Lung microvascular endothelial cell (primary cell): ENCODE measurements around the gene PRKCZ. TPM values are rescaled to one million over a fixed set of nuclear protein-coding genes. Genes with fewer than 3 reads are reported as not detected.

Experiments used
- DNase-seq, 2 donors: peaks; one replicate each; pipeline versions ENCODE4 v3.0.0 to v3.0.0-alpha.2; 2010; ENCODE audit warnings: low read depth in 2 of 2
- total RNA-seq: library from RNA; depleted of rRNA; stranded (reverse); fragments of >200 nt; gene quantifications from 2 replicates; pipeline ENCODE4 v1.2.1, GENCODE V29; 2014

PRKCZ gene
- total RNA-seq, 1 donor from 2014 or later, result 29.8 TPM

DNA sequence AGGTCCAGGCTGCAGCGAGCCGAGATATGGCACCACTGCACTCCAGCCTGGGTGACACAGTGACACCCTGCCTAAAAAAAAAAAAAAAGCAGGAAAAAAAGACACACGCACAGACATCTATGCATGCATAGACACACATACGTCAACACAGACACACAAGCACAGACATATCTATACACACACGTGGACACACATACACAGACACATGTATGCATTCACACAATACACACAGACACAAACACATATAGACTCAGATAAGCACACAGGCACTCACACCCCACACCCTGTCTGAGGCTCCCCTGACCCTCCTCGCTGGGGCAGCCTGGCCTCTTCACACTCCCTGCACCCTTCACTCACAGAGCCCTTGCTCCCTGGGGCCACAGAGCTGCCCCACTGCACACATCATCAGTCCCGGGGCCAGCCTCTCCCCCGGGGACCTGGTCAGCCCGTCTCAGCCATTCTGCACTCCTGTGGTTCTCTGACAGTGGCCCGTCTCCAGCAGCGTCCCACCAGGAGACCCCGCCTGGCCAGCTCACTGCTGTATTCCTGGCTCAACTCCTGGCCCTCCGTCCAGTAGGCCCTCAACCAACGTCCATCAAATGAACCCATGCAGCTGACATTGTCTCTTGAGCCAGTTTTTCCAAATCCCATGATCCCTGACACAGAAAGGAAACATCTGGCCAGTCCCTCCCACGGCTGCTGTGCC is 4.6 kb upstream of the PRKCZ start:
- DNase-seq, result peak; percentile 19 to 85

DNA sequence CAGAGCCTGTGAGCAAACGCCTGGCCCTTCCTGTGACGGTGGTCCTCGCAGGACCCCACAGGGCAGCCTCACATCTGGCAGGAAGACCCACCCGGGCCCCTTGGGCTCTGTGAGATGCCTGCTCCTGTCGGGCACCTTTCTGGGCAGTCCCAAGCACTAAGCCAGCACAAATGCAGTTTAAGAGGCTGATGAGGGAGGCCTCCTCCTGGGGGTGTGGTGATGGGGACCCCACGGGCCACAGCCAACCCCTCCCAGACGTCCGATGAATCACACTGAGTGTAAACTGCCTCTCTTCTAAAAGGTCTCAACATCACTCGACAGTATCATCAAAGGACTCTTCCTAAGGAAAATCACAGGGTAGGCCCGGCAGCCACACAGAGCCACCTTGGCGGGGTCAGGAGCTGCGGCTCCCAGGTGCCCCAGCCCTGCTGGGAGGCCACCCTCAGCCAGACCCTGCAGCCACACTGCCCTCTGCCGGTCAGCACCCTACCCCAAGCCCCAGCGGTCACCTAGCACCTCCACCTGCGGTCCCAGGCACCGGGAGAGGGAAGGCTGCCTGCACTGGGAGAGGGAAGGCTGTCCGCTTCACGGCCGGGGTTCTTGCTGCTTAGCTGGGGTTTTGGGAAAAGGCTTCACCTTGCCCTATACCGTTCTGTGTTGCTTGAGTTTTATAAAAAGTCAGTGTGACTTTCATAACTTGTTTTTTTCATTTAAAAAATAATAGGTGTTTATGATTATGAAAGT is 3.9 kb upstream of the PRKCZ start:
- DNase-seq, result peak; percentile 27 to 67

DNA sequence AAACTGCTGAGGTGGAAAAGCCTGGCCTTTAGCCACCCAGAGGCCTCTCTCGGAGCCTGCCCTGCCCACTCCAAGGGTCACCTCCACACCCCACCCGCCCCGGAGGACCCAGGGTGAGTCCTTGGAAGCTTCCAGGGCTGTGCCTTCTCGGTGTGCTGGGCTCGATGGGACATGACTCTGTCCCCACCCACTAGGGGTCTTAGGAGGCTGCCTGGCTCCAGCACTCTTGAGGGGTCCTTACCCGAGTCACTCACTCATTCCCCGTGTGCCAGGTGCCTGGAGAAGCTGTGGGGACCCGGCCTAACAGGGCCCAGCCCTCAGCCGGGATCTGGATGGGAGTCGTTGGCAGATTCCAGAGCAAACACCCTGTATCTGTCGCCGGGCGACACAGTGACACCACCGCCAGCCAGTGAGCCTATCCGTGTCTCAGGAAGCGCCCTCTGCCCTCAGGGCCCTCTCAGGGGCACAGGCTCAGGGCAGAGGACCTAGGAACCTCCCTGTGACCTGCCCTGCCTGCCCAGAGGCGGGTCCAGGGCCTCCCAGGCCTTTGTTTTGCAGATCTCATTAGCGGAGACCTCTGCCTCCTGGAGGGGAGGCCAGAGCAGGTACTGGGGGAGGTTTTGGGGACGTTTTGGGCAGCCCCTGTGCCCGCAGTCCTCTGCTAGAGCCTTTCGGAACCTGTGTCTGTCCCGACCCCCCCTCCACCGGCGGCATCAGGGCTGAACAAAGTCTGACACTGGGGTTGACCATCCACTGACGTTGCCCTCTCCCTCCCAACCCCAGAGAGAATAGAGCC is 3.1 kb upstream of the PRKCZ start:
- DNase-seq, result no peak

DNA sequence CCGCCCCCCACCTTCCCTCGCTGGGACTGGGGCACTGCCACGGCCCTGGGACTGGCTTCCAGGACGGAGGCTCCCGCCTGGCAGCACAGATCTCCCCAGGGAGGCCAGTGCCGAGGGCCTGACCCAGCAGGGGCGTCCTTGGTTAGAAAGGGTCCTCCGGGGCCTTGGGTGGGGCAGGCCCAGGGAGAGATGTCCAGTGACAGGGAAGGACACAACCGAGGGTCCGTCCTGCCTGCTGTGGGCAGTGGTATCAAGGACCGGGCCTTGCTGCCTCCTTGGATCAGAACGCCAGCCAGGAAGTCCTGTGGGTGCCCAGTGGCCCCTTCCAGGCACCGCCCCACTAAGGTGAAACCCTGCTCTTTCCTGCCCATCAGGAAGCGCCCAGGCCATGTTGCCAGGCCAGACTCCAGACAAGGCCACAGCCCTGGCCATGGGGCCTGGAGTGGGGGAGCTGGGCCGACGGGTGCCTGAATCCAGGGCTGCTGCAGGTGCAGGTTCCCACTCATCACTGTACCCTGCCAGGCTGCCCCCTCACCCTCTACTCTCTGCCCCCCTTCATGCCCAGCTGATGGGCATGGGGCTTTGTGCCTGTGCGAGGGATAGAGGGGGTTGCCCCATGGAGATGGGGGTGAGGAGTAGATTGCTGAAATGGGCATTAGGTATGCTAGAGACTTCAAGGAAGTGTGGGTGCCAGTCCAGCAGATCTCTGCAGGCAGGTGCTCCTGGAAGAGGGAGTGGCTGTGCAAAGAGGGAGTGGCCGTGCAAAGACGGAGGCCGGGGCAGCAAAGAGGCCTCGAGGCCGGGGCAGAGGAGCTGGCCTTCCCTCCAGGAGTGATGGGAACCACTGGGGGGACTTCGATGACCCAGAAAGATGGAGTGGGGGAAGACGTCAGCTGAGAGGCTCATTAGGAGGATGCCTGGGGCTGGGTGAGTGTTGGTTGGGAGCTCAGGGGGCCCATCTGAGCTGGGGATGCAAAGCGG is 2.2 kb upstream of the PRKCZ start:
- DNase-seq, result no peak

DNA sequence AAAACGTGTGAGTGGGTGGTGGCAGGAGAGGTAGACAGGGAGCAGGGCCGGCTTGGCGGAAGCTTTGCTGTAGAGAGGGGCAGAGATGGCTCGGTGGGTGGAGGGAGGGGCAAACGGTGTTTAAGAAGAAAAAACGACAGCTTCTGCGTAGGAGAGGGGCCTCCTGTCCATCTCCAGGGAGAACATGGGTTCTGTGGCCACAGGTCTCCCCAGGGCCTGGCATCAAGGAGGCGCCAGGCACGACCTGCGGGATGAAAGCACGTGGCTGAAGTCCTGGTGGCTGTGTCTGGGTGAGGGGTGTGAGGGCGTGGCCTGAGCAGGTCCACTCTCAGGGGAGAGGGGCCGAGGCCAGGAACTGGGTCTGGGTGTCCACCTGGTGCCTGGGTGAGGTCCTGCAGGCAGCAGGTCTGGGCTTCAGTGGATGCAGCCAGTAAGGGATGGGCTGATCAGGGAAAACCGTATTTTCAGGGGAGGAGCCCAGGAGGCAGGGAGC is 940 bp upstream of the PRKCZ start:
- peak in 1 of 2 donors; percentile 45 for DNase-seq

DNA sequence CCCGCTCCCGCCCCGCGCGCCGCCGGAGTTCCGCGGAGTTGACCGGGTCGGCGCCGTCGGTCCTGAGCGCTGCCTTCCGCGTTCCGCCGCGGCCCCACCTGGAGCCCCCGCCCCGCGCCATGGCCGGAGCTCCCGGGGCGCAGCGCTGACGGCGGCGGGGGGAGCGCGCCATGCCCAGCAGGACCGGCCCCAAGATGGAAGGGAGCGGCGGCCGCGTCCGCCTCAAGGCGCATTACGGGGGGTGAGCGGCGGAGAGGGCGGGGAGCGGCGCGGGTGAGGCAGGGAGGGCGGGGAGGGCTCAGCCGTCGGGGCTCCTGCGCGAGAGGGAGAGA is 216 bp downstream of the PRKCZ start:
- no peak for DNase-seq

DNA sequence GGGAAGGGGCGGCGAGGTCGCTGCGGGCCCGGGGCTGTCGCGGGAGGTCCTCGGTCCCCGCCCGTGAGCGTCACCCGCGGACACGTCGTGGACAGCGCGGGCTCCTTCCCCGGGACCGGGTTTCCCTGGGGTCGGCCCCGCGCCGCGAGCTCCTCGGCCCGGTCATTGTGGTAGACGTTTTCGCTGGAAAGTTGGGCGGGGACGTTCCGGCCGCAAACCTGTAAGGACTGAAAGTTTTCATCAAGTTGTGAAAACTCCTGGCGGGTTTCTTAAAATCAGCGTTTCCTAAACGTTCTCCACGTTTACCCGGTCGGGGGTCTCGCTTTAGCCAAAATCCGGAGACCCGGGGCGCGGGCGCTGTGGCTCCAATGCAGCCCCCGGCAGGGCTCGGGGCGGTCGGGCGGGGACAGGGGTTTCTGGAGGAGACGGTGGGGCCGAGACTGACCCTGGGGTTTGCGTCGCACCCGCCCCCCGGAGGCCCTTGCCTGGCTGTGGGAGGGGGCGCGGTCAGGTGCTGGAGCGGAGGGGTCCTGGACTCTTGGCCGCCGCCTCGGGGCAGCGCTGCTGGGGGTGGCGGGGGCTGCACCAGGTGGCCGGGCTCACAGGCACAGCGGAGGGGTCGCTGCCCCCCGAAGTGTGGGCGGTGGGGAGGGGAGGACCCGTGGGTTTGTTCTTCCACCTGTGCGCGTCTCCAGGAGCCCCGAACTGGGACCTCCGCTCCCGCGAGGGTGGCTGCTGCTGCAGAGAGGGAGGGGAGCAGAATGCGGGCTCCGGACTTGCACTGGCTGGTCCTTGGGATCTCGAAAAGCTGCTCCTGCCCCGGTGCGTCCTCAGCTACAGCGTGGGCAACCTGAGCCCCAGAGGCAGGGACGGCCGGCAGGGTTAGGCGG is 827 bp downstream of the PRKCZ start:
- DNase-seq, result no peak

DNA sequence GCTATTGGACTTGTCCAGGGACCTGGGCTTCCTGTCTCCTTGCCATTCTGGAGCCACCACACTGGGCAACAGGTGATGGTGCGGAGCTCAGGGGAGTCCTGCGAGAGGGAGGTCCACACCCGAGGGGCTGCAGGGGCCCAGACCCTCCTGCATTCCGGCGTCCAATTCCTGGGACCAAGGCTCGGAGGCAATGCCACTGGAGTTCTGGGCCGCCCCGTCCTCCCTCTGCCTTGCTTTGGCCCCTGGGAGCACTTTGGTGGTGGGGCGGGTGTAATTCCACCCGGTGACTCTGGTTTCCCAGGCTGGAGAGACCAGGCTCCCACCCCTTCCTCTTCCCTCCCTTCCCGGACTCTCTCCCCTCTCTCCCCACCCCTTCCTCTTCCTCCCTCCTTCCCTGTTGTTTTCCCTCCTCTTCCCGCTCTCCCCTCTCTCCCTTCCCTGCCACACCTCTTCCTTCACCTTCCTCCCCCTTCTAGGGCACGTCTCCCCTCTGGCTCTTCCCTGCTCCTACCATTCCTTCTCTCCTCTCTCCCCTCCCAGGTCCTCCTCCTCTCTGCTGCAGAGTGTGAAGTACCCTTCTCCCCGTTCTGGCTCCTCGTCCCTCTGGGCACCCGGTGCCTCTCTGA is 2.0 kb downstream of the PRKCZ start:
- DNase-seq, result peak in 1 of 2 donors; percentile 14

DNA sequence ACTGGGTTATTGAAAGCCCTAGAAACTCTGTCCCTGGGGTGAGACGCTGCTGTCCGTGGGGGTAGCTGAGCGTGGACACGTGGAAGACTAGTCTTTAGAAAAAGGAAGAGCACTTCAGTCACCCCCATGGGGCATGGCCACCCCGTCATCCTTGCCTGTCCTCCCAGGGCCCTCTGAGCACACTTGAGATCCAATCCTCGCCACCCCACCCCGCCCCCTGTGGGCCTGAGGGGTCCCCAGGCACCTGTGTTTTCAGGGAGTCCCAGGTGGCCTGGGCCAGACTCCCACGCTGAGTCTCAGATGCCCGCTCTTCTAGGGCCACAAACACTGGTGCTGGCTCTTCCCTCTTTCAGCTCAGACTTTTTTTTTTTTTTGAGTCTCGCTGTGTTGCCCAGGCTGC is 2.5 kb downstream of the PRKCZ start:
- DNase-seq, result no peak

DNA sequence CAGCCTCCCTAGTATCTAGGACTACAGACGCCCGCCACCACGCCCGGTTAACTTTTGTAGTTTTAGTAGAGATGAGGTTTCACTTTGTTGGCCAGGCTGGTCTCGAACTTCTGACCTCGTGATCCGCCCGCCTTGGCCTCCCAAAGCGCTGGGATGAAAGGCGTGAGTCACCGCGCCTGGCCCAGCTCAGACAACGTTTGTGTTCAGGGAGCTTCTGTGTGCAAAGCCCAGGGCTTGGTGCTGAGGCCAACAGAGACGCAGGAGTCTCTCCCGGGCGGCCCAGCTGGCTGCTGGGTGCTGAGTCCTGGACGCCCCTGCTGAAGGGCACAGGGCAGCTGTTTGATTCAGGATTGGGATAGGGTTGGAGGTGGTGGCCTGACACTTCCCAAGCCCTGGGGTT is 3.0 kb downstream of the PRKCZ start:
- no peak for DNase-seq

DNA sequence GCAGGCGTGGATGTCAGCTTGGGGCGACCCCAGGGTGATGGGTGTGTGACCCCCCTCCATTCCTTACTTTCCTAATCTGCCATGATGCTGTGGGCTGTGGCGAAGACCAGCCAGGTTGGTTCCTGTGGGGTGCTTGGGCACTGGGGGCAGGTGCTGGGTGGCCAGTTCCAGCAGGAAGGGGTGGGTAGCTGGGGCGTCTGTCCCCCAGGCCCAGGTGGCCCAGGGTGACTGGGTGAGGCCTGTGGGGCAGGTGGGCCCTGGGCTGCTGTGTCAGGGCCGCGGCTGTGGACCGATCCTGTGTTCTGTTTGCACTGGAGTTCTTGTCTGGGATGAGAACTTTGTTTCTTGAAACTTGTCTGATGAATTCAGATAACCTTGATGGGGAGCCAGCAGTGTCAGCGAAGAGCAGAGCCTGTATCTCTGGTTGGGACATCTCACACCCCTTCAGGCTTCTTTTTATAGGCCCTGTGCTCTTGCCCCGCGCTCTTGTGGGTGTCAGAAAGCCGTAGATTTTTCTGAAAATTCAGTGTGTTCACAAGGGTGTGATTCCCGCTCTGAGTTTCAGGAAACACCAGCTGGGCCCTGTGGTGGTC is 3.7 kb downstream of the PRKCZ start:
- no peak for DNase-seq

DNA sequence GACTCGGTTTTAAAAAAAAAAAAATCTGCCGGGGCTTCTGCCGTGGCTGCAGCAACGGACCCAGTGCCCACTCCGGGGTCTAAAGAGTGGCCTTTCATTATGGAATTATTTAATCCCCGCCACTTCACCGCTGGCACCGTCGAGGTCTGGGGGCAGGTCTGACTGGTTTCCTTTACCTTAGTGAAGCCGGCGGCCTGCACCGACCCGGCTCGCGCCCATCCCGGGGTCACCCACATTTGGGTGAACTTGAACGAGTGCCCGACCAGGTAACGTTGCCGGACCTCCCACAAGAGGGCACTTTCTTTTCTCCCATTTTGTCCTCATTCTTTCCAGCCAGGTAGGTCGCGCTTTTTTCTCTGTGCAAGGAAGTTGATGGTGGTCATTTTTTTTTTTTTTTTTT is 4.3 kb downstream of the PRKCZ start:
- DNase-seq, result no peak

DNA sequence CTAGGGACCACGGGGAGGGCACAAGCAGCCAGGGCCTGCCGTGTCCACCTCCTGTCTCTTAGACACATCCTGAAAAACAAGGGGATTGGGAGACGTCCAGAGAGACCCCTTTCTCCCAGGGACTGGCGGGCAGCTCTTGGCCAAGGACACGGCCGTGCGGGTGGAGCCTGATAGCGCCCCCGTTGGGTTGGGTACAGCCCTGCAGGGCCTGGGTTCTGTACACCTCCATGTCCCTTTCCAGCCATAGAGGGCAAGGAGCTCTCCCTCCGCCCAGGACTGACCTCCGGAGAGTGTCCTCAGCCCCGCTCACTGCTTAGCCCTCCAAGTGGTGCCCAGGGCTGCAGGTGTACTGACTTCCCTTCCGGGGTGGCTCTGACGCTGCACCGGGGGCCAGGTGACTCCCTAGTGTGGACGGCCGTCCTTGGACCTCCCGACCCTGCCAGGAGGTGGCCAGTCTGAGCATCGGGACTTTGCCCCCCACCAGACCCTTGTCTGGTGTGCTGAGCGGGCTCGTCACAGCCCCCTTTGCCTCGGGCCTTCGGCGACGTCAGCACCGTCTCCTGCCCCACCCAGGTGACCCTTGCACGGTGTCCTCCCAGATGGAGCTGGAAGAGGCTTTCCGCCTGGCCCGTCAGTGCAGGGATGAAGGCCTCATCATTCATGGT is 5.8 kb downstream of the PRKCZ start:
- DNase-seq, result no peak

DNA sequence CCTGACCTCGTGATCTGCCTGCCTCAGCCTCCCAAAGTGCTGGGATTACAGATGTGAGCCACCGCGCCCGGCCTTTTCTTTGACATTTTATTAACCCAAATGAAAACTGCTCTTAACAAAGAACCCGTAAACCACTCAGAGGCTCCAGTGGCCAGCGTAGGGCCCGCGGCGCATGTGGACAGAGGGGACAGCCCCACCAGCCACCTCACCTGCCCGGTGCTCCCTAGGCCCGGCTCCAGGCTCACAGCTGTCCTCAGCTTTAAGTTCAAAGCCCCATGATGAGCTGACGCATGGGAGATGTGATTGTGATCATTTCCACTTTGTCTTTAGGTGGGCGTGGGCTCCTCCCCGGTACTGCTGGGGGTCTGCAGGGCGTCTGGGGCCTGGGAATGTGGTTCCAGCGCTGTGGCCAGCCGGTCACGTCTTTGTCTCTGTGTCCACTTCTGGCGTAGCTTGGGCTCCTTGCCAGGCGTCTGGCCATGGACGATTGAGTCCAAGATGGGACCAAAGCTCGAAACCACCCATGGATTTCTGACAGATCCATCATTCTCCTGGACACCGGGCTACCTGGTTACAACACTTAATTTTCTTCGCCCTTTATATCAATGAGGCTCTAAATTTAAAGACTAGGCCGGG is 6.9 kb downstream of the PRKCZ start:
- no peak for DNase-seq

DNA sequence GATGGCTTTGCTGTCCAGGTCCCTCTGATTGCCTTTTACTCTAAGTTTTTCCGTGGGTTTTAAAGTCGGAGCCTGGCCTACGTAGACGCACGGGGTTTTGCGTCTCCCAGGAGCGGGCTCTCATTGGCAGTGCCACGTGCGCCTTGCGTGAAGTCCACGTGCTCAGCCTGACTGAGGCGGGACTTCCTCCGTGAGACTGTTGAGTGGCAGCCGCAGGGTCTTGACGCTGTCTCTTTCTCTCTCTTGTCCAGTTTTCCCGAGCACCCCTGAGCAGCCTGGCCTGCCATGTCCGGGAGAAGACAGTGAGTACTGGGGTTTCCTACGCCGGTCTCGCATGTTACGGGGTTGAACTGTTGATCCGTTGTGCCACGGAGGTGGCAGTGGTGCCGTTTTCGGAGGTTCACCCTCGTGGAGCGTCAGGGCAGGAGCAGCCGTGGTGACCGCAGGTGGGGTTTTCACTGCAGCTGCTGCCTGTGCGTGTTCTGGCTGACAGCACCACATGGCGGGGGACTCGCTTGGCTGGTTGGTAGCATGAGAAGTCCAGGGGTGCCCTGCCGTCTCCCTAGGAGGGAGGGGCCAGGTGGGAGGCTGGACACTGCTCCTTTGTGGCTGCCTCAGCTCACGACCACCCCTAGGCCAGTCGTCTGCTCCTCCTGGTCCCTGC is 9.2 kb downstream of the PRKCZ start:
- no peak for DNase-seq

DNA sequence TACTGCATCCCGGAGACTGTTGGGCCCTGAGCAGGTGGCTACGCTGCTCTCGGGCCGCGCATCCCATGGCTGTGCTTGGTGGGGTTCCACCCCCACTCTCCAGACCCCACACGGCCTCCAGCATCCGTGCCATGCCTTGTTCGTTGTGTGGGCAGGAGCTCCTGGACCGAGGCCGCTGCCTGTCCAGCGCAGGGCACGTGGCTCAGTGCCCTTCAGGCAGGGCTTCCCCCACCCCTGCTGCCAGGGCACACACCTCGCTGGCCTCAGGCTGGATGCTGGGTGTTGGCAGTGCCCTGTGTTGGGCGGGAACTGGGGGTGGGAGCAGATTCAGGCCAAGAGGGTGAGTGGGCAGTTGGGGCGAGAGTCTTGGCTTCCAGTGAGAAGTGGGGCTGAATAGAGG is 9.9 kb downstream of the PRKCZ start:
- DNase-seq, result no peak

DNA sequence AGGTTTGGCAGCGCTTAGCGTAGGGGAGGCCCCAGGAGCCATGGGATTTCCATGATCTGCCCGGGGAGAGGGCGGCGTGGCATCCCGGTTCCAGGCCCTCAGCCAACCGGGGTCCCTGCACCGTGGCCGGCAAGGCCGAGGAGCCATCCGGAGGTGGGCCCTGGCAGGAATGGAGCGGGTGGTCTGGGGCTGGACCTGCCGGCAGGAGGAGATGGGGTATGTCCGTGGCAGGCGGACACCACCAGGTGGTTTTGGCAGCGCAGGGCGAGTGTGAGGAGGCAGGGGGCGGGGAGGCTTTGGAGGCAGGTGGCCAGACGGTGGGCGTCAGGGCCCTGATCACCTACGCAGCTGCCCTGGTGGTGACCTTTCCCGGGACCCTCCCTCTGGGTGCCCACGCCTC is 10.3 kb downstream of the PRKCZ start:
- no peak for DNase-seq
